Endothelial cell of umbilical vein (primary cell): ENCODE data around the gene TIGD7. TPM values are rescaled to one million over a fixed set of nuclear protein-coding genes. Genes with fewer than 3 reads are reported as not detected.

Source experiments
- BruUV-seq: library from RNA; stranded (reverse); fragments of 400-500 nt; replicated peaks from 2 replicates; lab custom pipeline; 2021; lab: Mats Ljungman, UMichigan
- CTCF ChIA-PET: fragments of 300-600, 350-600 bp; sonication (Branson Sonifier 250); formaldehyde crosslinking; loops from one replicate; lab custom pipeline; 2021; ENCODE audit warnings: antibody characterized with exemption, inconsistent platforms; lab: Charles Lee
- POLR2A ChIA-PET: fragments of 300-600, 350-600 bp; sonication (Branson Sonifier 250); formaldehyde crosslinking; loops from one replicate; lab custom pipeline; 2021; ENCODE audit warnings: antibody characterized with exemption, inconsistent platforms; lab: Charles Lee
- DNase-seq: peaks from one replicate; pipeline ENCODE4 v3.0.0-alpha.2; 2011; ENCODE audit warnings: low read depth, low spot score
- FAIRE-seq: peaks from 2 replicates; lab custom pipeline; 2011; peaks lifted over from hg19 to GRCh38; lab: Jason Lieb, UNC
- H2AFZ ChIP-seq: 2 replicates; pipeline ENCODE4 v1.6.0; 2012; ENCODE audit warnings: low read depth, low read length, control low read depth, inconsistent platforms
- H3K27ac ChIP-seq: 2 replicates; pipeline ENCODE4 v1.5.1; 2011; ENCODE audit warnings: low read depth, mild to moderate bottlenecking, control low read depth, low read length, moderate library complexity; ENCODE audit not compliant: insufficient read depth
- H3K27me3 ChIP-seq, 2 experiments: 2 replicates each; pipeline versions ENCODE4 v1.6.0 to v1.6.1; 2011; ENCODE audit warnings: low read length in 2 of 2, mixed read lengths in 1 of 2; ENCODE audit not compliant: control insufficient read depth in 2 of 2, insufficient read depth in 2 of 2
- H3K36me3 ChIP-seq, 2 experiments: 2 replicates in 1 of 2; 3 replicates in 1 of 2; pipeline ENCODE4 v1.5.1; 2011; ENCODE audit warnings: low read length in 2 of 2, mild to moderate bottlenecking in 1 of 2, moderate library complexity in 1 of 2; ENCODE audit not compliant: control insufficient read depth in 2 of 2, insufficient read depth in 2 of 2; ENCODE audit errors: extremely low read depth in 1 of 2
- H3K4me1 ChIP-seq: 3 replicates; pipeline ENCODE4 v1.5.1; 2011; ENCODE audit warnings: mild to moderate bottlenecking, low read length; ENCODE audit not compliant: control insufficient read depth, insufficient read depth; ENCODE audit errors: extremely low read depth
- H3K4me2 ChIP-seq: 2 replicates; pipeline ENCODE4 v1.6.1; 2011; ENCODE audit warnings: low read length, control low read depth, mixed read lengths; ENCODE audit not compliant: insufficient read depth
- H3K4me3 ChIP-seq, 3 experiments: fragments of 200-600 bp in 1 of 3; sonication (generic), shearing (Covaris generic) in 1 of 3; replicated peaks in 1 of 3; 2 replicates each; pipeline ENCODE4 v1.5.1; 2011 to 2016; ENCODE audit warnings: control low read depth in 3 of 3, low read length in 3 of 3, mild to moderate bottlenecking in 2 of 3, inconsistent platforms in 1 of 3, low read depth in 1 of 3, moderate library complexity in 1 of 3; ENCODE audit not compliant: insufficient read depth in 1 of 3
- H3K79me2 ChIP-seq: 2 replicates; pipeline ENCODE4 v1.6.0; 2012; ENCODE audit warnings: low read length, inconsistent platforms; ENCODE audit not compliant: control insufficient read depth, insufficient read depth
- H3K9ac ChIP-seq: replicated peaks from 2 replicates; pipeline ENCODE3; 2011; ENCODE audit warnings: low read length, control low read depth; ENCODE audit not compliant: insufficient read depth; ENCODE audit errors: extremely low read depth
- H3K9me1 ChIP-seq: replicated peaks from 3 replicates; pipeline ENCODE4 v1.6.0; 2011; ENCODE audit warnings: mild to moderate bottlenecking, low read length; ENCODE audit not compliant: control insufficient read depth, insufficient read depth; ENCODE audit errors: extremely low read depth
- H3K9me3 ChIP-seq: replicated peaks from 2 replicates; pipeline ENCODE4 v1.5.1; 2012; ENCODE audit warnings: low read length, inconsistent platforms; ENCODE audit not compliant: control insufficient read depth, insufficient read depth
- H4K20me1 ChIP-seq: replicated peaks from 2 replicates; pipeline ENCODE3; 2011; ENCODE audit warnings: mild to moderate bottlenecking, low read length; ENCODE audit not compliant: control insufficient read depth, insufficient read depth; ENCODE audit errors: extremely low read depth
- CTCF ChIP-seq, 2 donors: IDR thresholded peaks; 1 replicate in 1 of 2; 2 replicates in 1 of 2; pipeline ENCODE4 v1.5.1; 2011; ENCODE audit warnings: low read length in 2 of 2, mild to moderate bottlenecking in 2 of 2, moderate library complexity in 2 of 2, control low read depth in 1 of 2, inconsistent platforms in 1 of 2, low read depth in 1 of 2; ENCODE audit not compliant: insufficient read depth in 1 of 2; ENCODE audit errors: extremely low read depth in 1 of 2
- EZH2 ChIP-seq: IDR thresholded peaks from 2 replicates; pipeline ENCODE4 v1.6.1; 2012; ENCODE audit warnings: borderline replicate concordance, low read depth, mild to moderate bottlenecking, moderate library complexity, low read length, inconsistent platforms; ENCODE audit not compliant: severe bottlenecking
- FOS ChIP-seq: IDR thresholded peaks from 2 replicates; pipeline ENCODE4 v1.6.1; 2011; ENCODE audit warnings: mild to moderate bottlenecking, low read length, moderate library complexity, borderline replicate concordance; ENCODE audit not compliant: insufficient read depth
- GATA2 ChIP-seq: IDR thresholded peaks from 2 replicates; pipeline ENCODE4 v1.7.0; 2011; ENCODE audit warnings: low read depth, mild to moderate bottlenecking, moderate library complexity, mixed read lengths, low read length; ENCODE audit not compliant: insufficient read length, insufficient read depth
- JUN ChIP-seq: IDR thresholded peaks from 2 replicates; pipeline ENCODE4 v1.6.1; 2011; ENCODE audit warnings: borderline replicate concordance, low read depth; ENCODE audit not compliant: insufficient read length, insufficient read depth
- MYC ChIP-seq: IDR thresholded peaks from one replicate; pipeline ENCODE4 v1.6.1; 2011; ENCODE audit warnings: mild to moderate bottlenecking, low read depth, low read length
- POLR2A ChIP-seq: IDR thresholded peaks from 2 replicates; pipeline ENCODE4 v1.6.1; 2012; ENCODE audit warnings: low read depth, mild to moderate bottlenecking, control low read depth, low read length
- POLR2AphosphoS5 ChIP-seq: IDR thresholded peaks from 2 replicates; pipeline ENCODE4 v1.6.1; 2012; ENCODE audit warnings: low read depth, mild to moderate bottlenecking, control low read depth, low read length, moderate library complexity; ENCODE audit not compliant: insufficient read depth
- dilution Hi-C: fragments of 300-500 bp; cut with MboI; formaldehyde crosslinking; loops from one replicate; pipeline ENCODE4 v1.15.0; 2019; ENCODE audit warnings: low sequenced_read_pairs; ENCODE audit not compliant: extremely low pct_ligation_motif_present
- intact Hi-C: fragments of 100-400 bp; cut with micrococcal nuclease; formaldehyde crosslinking; loops from one replicate; pipeline ENCODE4 v1.10.0; 2022
- polyA plus RNA-seq, 4 experiments: library from polyadenylated mRNA; depleted of rRNA in 3 of 4; stranded (reverse) in 3 of 4; unstranded in 1 of 4; fragments of >200 nt; gene quantifications; 2 replicates each; pipeline versions ENCODE4 v1.2.1 to v1.2.3, GENCODE V29; 2011 to 2012; ENCODE audit warnings: missing spikeins in 1 of 4
- total RNA-seq: library from RNA; stranded (reverse); gene quantifications from 2 replicates; pipeline ENCODE4 v1.2.3, GENCODE V29; 2021
- TF ChIP-seq, protein P1 (sequence below): IDR thresholded peaks from 2 replicates; pipeline ENCODE4 v1.6.1; 2011; ENCODE audit not compliant: insufficient read depth, insufficient read length

TIGD7 gene
- total and polyA plus RNA-seq, 2 donors (not counting 3 experiments of a cell fraction or from before 2014, with no cell fraction given): 1.1 to 3.5 TPM

DNA sequence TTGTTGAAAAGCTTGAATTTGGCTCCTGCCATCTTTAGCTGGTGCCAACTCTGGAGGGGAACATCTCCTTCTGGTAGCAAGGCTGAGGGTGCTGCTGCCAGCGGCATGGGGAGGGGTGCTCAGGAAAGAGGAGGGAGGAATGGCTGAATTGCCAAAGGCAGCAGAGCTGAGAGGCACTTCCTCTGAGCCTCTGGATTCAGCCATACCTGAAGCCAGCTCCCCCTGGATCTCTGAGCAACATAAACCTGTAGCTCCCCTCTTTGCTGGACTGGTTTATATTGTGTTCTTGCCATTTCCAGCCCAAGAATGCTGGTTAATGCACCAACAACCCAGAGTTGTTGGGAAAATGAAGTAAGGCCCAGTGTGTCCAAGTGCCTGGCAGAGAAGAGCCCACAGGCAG lies 56.2 kb downstream of the TIGD7 start:
- CTCF ChIA-PET: no interaction called here
- dilution Hi-C loops (no loop called here), intact Hi-C loops (no loop called here)
- DNase-seq (no peak), FAIRE-seq (no peak)
- POLR2A ChIA-PET: interaction anchor here (0.5 kb wide), 1 partner anchor 451 kb away, joined by 3 read pairs; no protein-coding TSS in a partner anchor
- H3K9me3 ChIP-seq: no peaks in the 10 kb centered on the region
- no peaks in the 10 kb centered on the region for H3K27me3 ChIP-seq
- no peaks in the 10 kb centered on the region for H3K9me1 ChIP-seq
- no peak overlapping the region for H3K9ac ChIP-seq
- H2AFZ ChIP-seq: no peak overlapping the region
- H3K4me3 ChIP-seq: no peak overlapping the region
- TF ChIP-seq POLR2AphosphoS5 (no peak), GATA2 (no peak), FOS (no peak), JUN (no peak), EZH2 (no peak), POLR2A (no peak), MYC (no peak), CTCF (IDR thresholded peaks at IDR 0.05; ENCODE audit: extremely low read depth in 1 of 2, insufficient read depth in 1 of 2, low read depth in 1 of 2, low read length in 2 of 2) (no peak)
- TF ChIP-seq, protein P1, sequence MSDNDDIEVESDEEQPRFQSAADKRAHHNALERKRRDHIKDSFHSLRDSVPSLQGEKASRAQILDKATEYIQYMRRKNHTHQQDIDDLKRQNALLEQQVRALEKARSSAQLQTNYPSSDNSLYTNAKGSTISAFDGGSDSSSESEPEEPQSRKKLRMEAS: no peak
- no peaks in the 10 kb centered on the region for H3K4me1 ChIP-seq
- no peaks in the 10 kb centered on the region for H3K79me2 ChIP-seq
- H3K27ac ChIP-seq: no peak overlapping the region
- no peaks in the 10 kb centered on the region for H3K36me3 ChIP-seq
- BruUV-seq: no TSS peak
- no peaks in the 10 kb centered on the region for H4K20me1 ChIP-seq
- no peak overlapping the region for H3K4me2 ChIP-seq

Other genes with a start within 250 kb of the TIGD7 start
- gene IL32, start 239.8 kb downstream of the TIGD7 start, total RNA-seq: 55.7 and 127 TPM in 2 replicates
- 336 and 493 TPM in 2 replicates for gene IL32, start 239.8 kb downstream of the TIGD7 start, polyA plus RNA-seq
- not detected in 2 replicates for gene ZSCAN10, start 206.1 kb downstream of the TIGD7 start, total RNA-seq
- gene ZSCAN10, start 206.1 kb downstream of the TIGD7 start, polyA plus RNA-seq: 0.08 TPM in 1 of 2 replicates, not detected in the other
- gene ZNF205, start 192.8 kb downstream of the TIGD7 start, total RNA-seq: 15.5 and 18.5 TPM in 2 replicates
- gene ZNF205, start 192.8 kb downstream of the TIGD7 start, polyA plus RNA-seq: 19.0 and 30.1 TPM in 2 replicates
- gene ZNF213, start 170.4 kb downstream of the TIGD7 start, total RNA-seq: 8.0 and 9.8 TPM in 2 replicates
- gene ZNF213, start 170.4 kb downstream of the TIGD7 start, polyA plus RNA-seq: 1.8 and 2.0 TPM in 2 replicates
- gene OR1F1, start 117.2 kb downstream of the TIGD7 start, total RNA-seq: not detected in 2 replicates
- gene OR1F1, start 117.2 kb downstream of the TIGD7 start, polyA plus RNA-seq: 0.17 and 0.25 TPM in 2 replicates
- gene ZNF200, start 70.3 kb downstream of the TIGD7 start, total RNA-seq: 9.1 and 10.0 TPM in 2 replicates
- 2.8 and 3.4 TPM in 2 replicates for gene ZNF200, start 70.3 kb downstream of the TIGD7 start, polyA plus RNA-seq
- gene MEFV, start 48.8 kb downstream of the TIGD7 start, total RNA-seq: not detected in 2 replicates
- gene MEFV, start 48.8 kb downstream of the TIGD7 start, polyA plus RNA-seq: not detected in 2 replicates
- gene ZNF263, start 21.9 kb downstream of the TIGD7 start, total RNA-seq: 20.8 and 22.7 TPM in 2 replicates
- 10.9 TPM in 2 replicates for gene ZNF263, start 21.9 kb downstream of the TIGD7 start, polyA plus RNA-seq
- gene ZNF75A, start 67 bp upstream of the TIGD7 start, total RNA-seq: 28.0 and 28.4 TPM in 2 replicates
- gene ZNF75A, start 67 bp upstream of the TIGD7 start, polyA plus RNA-seq: 6.4 and 8.3 TPM in 2 replicates
- not detected in 2 replicates for gene OR2C1, start 50.5 kb upstream of the TIGD7 start, total RNA-seq
- not detected in 2 replicates for gene OR2C1, start 50.5 kb upstream of the TIGD7 start, polyA plus RNA-seq
- gene ZSCAN32, start 95.6 kb upstream of the TIGD7 start, total RNA-seq: 10.9 and 13.1 TPM in 2 replicates
- 8.0 and 9.2 TPM in 2 replicates for gene ZSCAN32, start 95.6 kb upstream of the TIGD7 start, polyA plus RNA-seq
- gene ZNF174, start 95.8 kb upstream of the TIGD7 start, total RNA-seq: 7.4 and 9.1 TPM in 2 replicates
- gene ZNF174, start 95.8 kb upstream of the TIGD7 start, polyA plus RNA-seq: 7.1 and 7.5 TPM in 2 replicates
- gene ZNF597, start 138.1 kb upstream of the TIGD7 start, total RNA-seq: 1.4 and 1.9 TPM in 2 replicates
- 0.72 and 0.75 TPM in 2 replicates for gene ZNF597, start 138.1 kb upstream of the TIGD7 start, polyA plus RNA-seq
- gene NAA60, start 138.2 kb upstream of the TIGD7 start, total RNA-seq: 42.9 and 45.7 TPM in 2 replicates
- gene NAA60, start 138.2 kb upstream of the TIGD7 start, polyA plus RNA-seq: 22.1 and 24.0 TPM in 2 replicates
- gene C16orf90, start 190.1 kb upstream of the TIGD7 start, total RNA-seq: not detected in 2 replicates
- not detected in 2 replicates for gene C16orf90, start 190.1 kb upstream of the TIGD7 start, polyA plus RNA-seq
- 16.5 and 17.2 TPM in 2 replicates for gene CLUAP1, start 195.6 kb upstream of the TIGD7 start, total RNA-seq
- 3.5 and 5.8 TPM in 2 replicates for gene CLUAP1, start 195.6 kb upstream of the TIGD7 start, polyA plus RNA-seq